Hepatocyte (in vitro differentiated cells): ENCODE measurements around the gene MAPK1. TPM values are rescaled to one million over a fixed set of nuclear protein-coding genes. Genes with fewer than 3 reads are reported as not detected.

Experiments used
- DNase-seq: peaks from one replicate; pipeline ENCODE4 v3.0.0-alpha.2; 2016; ENCODE audit warnings: low spot score
- H2AFZ ChIP-seq: fragments of 200-600 bp; sonication (generic); 2 replicates; pipeline ENCODE4 v1.6.0; 2016; ENCODE audit warnings: antibody characterized with exemption, mild to moderate bottlenecking
- H3K27ac ChIP-seq: fragments of 200-600 bp; sonication (generic); 2 replicates; pipeline ENCODE4 v1.5.1; 2016; ENCODE audit warnings: mild to moderate bottlenecking
- H3K27me3 ChIP-seq: fragments of 200-600 bp; sonication (generic); 2 replicates; pipeline ENCODE4 v1.6.1; 2016
- H3K36me3 ChIP-seq: fragments of 200-600 bp; sonication (generic); replicated peaks from 2 replicates; pipeline ENCODE4 v1.5.1; 2016; ENCODE audit warnings: low read depth; ENCODE audit not compliant: insufficient read depth
- H3K4me1 ChIP-seq: fragments of 200-600 bp; sonication (generic); 2 replicates; pipeline ENCODE4 v1.5.1; 2016; ENCODE audit warnings: mild to moderate bottlenecking, moderate library complexity; ENCODE audit not compliant: insufficient read depth
- H3K4me2 ChIP-seq: fragments of 200-600 bp; sonication (generic); 2 replicates; pipeline ENCODE4 v1.6.0; 2016
- H3K4me3 ChIP-seq: fragments of 200-600 bp; sonication (generic); 2 replicates; pipeline ENCODE4 v1.5.1; 2016; ENCODE audit warnings: mild to moderate bottlenecking
- H3K79me2 ChIP-seq: fragments of 200-600 bp; sonication (generic); 2 replicates; pipeline ENCODE4 v1.6.0; 2017; ENCODE audit warnings: mild to moderate bottlenecking
- H3K9me2 ChIP-seq: fragments of 200-600 bp; sonication (generic); replicated peaks from 2 replicates; pipeline ENCODE4 v1.6.0; 2017; ENCODE audit warnings: mild to moderate bottlenecking; ENCODE audit not compliant: insufficient read depth
- H3K9me3 ChIP-seq: fragments of 200-600 bp; sonication (generic); 2 replicates; pipeline ENCODE4 v1.5.1; 2016; ENCODE audit warnings: low read depth, mild to moderate bottlenecking
- H4K20me1 ChIP-seq: fragments of 200-600 bp; sonication (generic); 2 replicates; pipeline ENCODE4 v1.6.0; 2016; ENCODE audit warnings: mild to moderate bottlenecking; ENCODE audit not compliant: insufficient read depth, poor library complexity, severe bottlenecking
- CTCF ChIP-seq: fragments of 200-600 bp; sonication (generic); IDR thresholded peaks from 2 replicates; pipeline ENCODE4 v1.5.1; 2016; ENCODE audit warnings: antibody characterized with exemption, mild to moderate bottlenecking; ENCODE audit not compliant: poor library complexity
- EZH2 ChIP-seq: fragments of 200-600 bp; sonication (generic); IDR thresholded peaks from 2 replicates; pipeline ENCODE4 v1.6.1; 2016; ENCODE audit warnings: antibody characterized with exemption, mild to moderate bottlenecking, borderline replicate concordance
- EZH2phosphoT487 ChIP-seq: fragments of 200-600 bp; sonication (generic); IDR thresholded peaks from one replicate; pipeline ENCODE4 v1.6.1; 2018; ENCODE audit warnings: antibody characterized with exemption, mild to moderate bottlenecking, low read depth, moderate library complexity; ENCODE audit not compliant: unreplicated experiment, severe bottlenecking
- WGBS: methylation state at CpG from one replicate; pipeline ENCODE4 v1.1.6; 2016; ENCODE audit warnings: low lambda C conversion rate; ENCODE audit errors: missing lambda C conversion rate; 5-methylcytosine and 5-hydroxymethylcytosine counted together
- polyA plus RNA-seq: library from polyadenylated mRNA; unstranded; fragments of >200 nt; fragmentation: Nextera tagmentation; extraction: Ambion mirVana; gene quantifications from 2 replicates; pipeline ENCODE4 v1.2.1, GENCODE V29; 2016
- total RNA-seq: library from RNA; depleted of rRNA; stranded (reverse); fragments of >200 nt; gene quantifications from 2 replicates; pipeline ENCODE4 v1.2.3, GENCODE V29; 2014

Gene MAPK1
- total and polyA plus RNA-seq, 2 experiments from 2014 or later = 52.2 to 74.5 TPM

GRCh38 chr22:21842946-21843345, 24.5 kb downstream of the MAPK1 start:
- WGBS = 91% methylated on average over 6 of the region's 6 CpGs
- Histone ChIP-seq H4K20me1 (peaks cover 66% of the 10 kb centered on the region), H3K4me3 (no peak overlapping the region), H3K9me2 (no peaks in the 10 kb centered on the region), H3K79me2 (peaks cover 100% of the 10 kb centered on the region), H3K9me3 (no peaks in the 10 kb centered on the region), H3K27ac (no peak overlapping the region), H3K36me3 (no peaks in the 10 kb centered on the region), H3K4me2 (no peak overlapping the region), H3K4me1 (no peaks in the 10 kb centered on the region), H3K27me3 (no peaks in the 10 kb centered on the region), H2AFZ (no peak overlapping the region)
- no peak for TF ChIP-seq EZH2
- TF ChIP-seq CTCF = no peak
- TF ChIP-seq EZH2phosphoT487 = no peak
- no peak for DNase-seq

GRCh38 chr22:21841422-21841821, 26.0 kb downstream of the MAPK1 start:
- TF ChIP-seq CTCF = no peak
- no peak for TF ChIP-seq EZH2
- no peak for TF ChIP-seq EZH2phosphoT487
- DNase-seq = no peak
- Histone ChIP-seq H3K4me1 (peaks cover 12% of the 10 kb centered on the region), H3K79me2 (peaks cover 99% of the 10 kb centered on the region), H3K9me2 (no peaks in the 10 kb centered on the region), H3K9me3 (no peaks in the 10 kb centered on the region), H3K36me3 (no peaks in the 10 kb centered on the region), H4K20me1 (peaks cover 68% of the 10 kb centered on the region), H3K4me3 (no peak overlapping the region), H3K27ac (no peak overlapping the region), H3K4me2 (no peak overlapping the region), H3K27me3 (no peaks in the 10 kb centered on the region), H2AFZ (no peak overlapping the region)
- WGBS = 96% methylated on average over 2 of the region's 2 CpGs

- WGBS = 97% methylated on average over 8 of the region's 8 CpGs
- no peak for TF ChIP-seq EZH2
- TF ChIP-seq EZH2phosphoT487 = no peak
- no peak for TF ChIP-seq CTCF
- Histone ChIP-seq H3K4me3 (no peak overlapping the region), H3K9me2 (no peaks in the 10 kb centered on the region), H2AFZ (no peak overlapping the region), H3K4me1 (peaks cover 16% of the 10 kb centered on the region), H3K4me2 (no peak overlapping the region), H3K27me3 (no peaks in the 10 kb centered on the region), H3K27ac (no peak overlapping the region), H4K20me1 (peaks cover 68% of the 10 kb centered on the region), H3K79me2 (peaks cover 99% of the 10 kb centered on the region), H3K36me3 (no peaks in the 10 kb centered on the region), H3K9me3 (no peaks in the 10 kb centered on the region)
- DNase-seq = no peak
Observed at GRCh38 chr22:21840236-21840823, 27.1 kb downstream of the MAPK1 start.
